Kidney capillary endothelial cell (primary cell): ENCODE data around the gene HACE1.
"Not testable (repeated sequence)": the region's sequence is repeated elsewhere in the genome, so short reads cannot be mapped to it uniquely, and the experiment has no call there.

ENCODE experiments used
- DNase-seq: peaks from one replicate; pipeline ENCODE4 v3.0.0-alpha.2; 2018; ENCODE audit warnings: low spot score

HACE1 gene

DNA sequence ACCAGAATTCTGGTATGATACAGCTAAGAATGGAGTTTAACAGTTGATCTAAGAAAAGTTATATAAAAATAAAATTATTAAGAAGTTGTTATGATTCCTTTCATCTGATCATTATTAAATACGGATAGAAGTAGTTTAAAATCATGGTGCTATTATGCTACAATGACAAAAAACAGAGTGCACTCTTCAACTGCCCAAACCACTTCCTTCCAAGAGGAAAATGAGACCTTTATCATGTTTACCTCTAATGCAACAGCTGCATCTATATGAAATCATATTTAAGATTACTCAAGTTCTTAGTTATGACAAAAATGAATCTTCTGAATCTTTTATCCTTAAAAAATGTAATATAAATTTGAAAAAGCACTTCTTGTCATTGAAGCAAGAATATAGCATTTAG is 31.2 kb downstream of the HACE1 start:
- no peak for DNase-seq

DNA sequence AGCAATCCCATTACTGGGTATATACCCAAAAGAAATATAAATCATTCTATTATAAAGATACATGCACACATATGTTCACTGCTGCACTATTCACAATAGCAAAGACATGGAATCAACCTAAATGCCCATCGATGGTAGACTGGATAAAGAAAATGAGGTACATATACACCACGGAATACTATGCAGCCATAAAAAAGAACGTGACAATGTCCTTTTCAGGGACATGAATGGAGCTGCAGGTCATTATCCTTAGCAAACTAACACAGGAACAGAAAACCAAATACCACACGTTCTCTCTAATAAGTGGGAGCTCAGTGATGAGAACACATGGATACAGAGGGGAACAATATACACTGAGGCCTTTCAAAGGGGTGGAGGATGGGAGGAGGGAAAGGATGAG is 38.9 kb downstream of the HACE1 start:
- not testable (repeated sequence) for DNase-seq

DNA sequence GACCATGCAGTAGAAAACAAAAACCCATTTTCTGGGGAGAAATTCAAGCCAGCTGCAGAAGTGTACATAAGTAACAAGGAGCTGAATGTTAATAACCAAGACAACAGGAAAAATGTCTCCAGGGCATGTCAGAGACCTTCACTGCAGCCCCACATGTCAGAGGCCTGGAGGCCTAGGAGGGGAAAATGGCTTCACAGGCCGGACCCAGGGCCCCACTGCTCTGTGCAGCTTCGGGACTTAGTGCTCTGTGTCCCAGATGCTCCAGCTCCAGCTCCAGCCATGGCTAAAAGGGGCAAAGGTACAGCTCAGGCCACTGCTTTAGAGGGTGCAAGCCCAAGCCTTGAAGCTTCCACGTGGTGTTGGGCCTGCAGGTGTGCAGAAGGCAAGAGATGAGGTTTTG is 43.6 kb downstream of the HACE1 start:
- no peak for DNase-seq

DNA sequence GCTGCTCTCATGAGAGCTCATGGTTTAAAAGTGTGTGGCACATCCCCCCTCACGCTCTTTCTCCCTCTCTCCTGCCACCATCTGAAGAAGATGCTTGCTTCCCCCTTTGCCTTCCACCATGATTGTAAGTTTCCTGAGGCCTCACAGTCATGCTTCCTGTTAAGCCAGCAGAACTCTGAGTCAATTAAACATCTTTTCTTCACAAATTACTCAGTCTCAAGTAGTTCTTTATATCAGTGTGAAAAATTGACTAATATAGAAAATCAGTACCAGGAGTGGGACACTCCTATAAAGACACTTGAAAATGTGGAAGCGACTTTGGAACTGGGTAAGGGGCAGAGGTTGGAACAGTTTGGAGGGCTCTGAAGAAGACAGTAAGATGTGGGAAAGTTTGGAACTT is 45.0 kb downstream of the HACE1 start:
- no peak for DNase-seq

DNA sequence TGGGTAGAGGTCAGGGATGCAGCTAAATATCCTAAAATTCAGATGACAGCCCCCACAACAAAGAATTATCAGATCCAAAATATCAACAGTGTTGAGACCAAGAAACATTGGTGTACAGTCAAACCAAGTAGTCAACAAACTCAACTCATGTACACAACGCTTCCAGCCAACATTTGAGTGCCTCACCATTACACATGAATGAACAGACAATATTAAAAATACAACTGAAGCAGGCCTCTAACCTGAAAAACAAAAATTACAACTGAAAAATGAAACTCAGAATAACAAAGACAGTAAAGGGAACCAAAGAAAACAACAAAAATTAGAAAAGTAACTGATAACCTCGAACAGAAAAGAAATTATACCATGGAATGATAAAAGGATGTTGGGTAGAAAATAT is 46.2 kb downstream of the HACE1 start:
- DNase-seq, result no peak

DNA sequence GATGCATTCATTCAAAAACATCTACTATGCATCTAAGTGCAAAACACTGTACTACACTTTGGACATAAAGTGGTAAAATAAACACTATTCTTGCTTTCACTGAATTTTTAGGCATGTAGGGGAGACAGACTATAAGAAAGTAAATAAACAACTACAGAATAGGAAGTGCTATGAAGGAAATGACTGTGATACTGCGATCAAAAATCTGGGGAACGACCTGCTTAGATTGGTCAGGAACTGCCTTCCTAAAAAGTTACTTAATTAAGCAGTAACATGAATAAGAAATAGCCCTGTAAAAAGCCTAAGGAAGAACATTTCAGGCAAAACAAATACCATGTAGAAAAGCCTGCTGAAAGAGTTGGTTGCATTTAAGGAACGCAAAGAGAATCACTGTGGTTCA is 50.6 kb downstream of the HACE1 start:
- no peak for DNase-seq

DNA sequence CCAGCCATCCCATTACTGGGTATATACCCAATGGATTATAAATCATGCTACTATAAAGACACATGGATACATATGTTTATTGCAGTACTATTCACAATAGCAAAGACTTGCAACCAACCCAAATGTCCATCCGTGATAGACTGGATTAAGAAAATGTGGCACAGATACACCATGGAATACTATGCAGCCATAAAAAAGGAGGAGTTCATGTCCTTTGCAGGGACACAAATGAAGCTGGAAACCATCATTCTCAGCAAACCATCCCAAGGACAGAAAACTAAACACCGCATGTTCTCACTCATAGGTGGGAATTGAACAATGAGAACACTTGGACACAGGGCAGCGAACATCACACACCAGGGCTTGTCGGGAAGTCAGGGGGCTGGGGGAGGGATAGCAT is 54.4 kb downstream of the HACE1 start:
- not testable (repeated sequence) for DNase-seq

DNA sequence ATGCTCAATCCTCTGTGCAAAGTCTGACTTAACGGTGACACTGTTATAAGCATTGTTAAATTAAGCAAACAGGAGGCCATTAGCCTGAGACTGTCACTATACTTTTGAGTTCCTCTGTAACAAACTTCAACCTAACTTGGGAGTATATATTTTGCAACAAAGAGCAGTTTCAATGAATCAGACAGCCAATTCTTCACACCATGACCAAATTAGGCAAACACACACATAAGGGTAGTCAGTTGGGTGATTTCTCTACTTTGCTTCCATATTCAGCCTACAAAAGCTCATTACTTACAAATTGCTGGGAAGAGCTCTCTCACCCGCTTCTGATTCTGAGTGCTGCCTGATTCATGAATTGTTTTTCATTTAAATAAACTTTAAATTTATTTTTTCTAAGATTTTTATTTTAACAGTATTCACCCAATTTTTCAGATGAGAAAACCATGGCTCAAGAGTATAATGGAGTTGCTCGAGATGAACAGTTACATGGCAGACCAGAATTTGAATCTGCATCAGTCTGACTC is 60.5 kb downstream of the HACE1 start:
- DNase-seq, result no peak

DNA sequence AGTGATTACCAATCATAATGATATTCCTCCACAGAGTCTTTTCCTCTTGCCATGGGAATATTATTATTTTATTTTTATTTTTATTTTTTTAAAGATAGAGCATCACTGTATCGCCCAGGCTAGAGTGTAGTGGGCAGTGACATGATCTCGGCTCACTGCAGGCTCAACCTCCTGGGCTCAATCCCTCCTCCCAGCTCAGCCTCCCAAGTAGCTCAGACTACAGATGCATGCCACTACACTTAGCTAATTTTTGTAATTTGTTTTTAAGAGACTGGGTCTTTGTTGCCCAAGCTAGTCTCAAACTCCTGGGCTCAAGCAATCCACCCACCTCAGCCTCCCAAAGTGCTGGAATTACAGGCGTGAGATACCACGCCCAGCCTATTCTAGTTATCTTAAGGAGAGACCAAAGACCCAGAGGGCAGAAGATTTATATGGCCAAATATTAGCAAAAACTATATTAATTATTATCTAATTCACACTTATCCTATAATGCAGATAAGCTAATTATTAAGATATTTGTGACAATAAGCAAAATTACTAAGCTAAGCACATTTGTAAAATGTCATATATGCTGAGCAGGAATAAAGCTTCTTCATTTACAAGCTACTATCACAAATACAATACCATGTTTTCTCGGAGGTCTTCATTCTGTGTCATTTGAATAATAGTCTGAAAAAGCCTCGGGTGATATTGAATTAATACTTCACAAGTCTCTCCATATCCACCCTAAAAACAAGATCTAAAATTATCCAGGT is 63.5 kb downstream of the HACE1 start:
- DNase-seq, result no peak

DNA sequence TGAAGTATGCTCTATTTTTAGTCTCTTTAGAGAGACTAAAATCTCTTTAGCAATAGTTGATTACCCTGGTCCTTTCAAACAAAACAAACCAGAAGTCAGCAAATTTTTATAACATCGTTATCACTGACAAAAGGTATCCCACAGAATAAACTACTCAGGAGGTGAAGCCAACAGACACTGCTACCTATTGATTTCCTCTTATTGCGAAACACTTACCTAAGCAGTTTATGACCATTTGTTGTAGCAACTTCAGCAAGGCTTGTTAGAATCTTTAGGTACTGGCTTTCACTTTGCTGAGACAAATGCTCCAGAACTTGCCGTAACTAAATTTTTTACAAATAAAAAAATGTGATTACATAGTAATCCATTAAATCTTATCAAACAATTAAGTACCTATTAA is 64.4 kb downstream of the HACE1 start:
- DNase-seq, result no peak

DNA sequence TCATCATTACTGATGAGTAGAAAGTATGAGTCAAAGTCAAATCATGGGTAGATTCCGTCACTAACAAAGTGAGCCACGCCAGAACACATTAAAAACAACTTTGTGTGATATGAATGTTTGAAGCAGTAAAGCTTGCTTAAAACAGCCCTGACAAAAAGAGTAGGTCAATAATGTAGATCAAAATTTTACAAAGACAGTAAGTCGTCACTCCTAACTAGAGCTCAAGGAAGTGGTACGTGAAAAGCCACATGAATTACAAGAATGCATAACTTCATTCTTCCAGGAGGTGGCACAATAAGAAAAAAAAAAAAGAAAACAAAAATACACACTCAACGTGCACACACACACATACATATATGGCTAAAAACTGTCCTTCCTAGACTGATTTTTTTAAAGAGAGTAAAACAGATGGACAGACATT is 69.9 kb downstream of the HACE1 start:
- peak; percentile 39 for DNase-seq

DNA sequence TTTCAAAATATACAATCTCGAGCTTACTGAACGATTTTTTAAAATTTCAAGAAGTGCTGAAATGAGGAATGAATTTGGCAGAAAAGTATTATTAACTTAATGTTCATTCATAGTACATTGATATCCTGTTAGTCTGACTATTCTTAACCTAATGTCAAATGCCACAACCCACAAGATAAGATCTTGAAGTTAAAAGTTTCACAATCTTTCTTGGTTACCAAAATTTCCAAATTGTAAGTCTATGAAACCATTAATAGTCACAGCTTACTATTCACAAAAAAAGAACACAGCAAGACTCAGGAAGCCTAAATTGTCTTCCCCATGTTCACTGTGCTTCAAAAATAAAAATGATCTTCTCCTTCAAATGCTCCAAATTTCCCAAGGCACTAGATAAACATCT is 71.3 kb downstream of the HACE1 start:
- DNase-seq, result no peak

DNA sequence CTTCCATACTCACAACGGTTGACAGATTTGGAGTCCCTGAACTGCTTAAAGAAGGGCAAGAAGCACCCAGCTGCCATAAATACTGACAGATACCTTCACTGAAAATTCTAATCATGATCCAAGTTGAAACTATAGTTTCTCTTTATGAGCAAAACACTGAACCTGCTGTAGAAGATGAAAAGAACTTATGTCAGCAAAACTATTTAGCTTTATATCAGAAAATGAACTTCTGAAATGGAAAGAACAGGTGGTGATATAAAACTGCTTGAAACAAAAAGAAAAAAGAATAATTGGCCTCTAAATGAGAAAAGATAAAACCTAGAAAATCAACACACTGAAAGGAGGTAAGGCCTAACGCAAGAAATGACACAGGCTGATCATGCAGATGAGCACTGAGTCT is 72.4 kb downstream of the HACE1 start:
- no peak for DNase-seq

DNA sequence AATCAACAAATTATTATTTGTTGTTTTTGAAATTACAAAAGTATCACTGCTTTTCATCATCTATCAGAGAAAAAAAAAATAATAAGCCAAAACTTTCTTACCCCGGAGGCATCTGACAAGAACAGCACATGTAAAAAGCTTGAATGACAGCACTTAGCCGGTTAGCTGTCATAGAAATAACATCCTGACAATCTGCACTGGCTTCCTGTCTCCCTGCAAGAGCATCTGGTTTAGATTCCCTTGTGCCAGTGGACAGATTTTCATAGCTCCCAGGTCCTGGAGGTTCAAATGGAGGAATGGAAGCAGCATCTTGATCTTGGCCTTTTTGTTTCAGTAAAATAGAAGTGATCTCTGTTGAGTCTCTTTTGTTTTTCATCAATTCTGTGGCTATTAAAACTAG is 74.8 kb downstream of the HACE1 start:
- peak; percentile 22 for DNase-seq

DNA sequence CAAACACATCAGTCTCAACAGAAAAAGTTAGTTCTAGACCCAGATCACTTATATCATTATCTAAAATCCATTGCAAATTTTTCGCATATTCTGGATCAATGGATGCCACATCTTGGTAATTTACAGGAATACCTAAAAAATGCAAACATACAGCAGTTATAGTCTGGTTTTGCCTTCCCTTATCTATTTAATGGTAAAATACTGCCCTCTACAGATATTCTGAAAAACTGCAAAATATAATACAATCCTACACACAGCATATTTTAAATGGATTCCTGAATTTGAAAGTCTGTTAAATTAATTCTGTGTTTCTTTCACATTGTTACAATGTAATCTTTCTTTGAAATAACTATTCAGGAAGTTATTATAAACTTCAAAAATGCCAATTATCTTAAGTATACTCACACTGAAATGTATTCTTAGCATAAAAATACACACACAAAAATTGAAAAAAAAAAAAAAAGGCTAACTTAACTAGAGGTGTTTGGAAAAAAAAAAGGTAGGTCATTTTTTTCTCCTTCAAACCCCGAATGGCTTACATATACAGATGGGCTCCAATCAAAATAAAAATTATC is 88.4 kb downstream of the HACE1 start:
- peak; percentile 70 for DNase-seq

DNA sequence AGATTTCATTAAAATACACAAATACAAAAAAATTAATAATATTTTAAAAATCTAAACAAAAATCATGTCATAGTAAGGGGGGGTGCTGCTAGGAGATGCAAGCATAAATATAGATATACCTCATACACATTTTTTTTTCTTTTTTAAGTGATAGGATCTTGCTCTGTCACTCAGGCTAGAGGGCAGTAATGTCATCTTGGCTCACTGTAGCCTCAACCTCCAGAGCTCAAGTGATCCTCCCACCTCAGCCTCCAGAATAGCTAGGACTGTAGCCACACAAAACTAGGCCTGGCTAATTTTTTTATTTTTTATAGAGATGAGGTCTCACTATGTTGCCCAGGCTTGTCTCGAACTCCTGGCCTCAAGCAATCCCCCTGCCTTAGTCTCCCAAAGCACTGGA is 90.8 kb downstream of the HACE1 start:
- no peak for DNase-seq

DNA sequence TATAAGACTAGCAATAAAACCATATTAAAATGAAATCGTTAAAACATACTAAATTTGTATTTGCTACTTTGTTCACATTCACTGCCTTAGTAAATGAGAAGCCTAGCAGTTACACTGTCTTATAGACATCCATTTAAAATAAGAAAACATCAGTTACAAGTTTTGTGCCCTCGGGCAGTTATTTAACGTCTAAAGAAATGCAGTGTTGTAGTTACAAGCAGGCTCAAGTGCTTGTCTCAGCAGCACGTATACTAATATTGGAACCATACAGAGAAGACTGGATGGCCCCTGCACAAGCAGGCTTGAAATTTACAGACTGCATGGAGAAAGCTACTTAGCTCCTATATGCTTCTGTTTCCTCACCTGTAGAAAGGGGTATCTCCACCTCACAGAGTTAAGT is 93.1 kb downstream of the HACE1 start:
- DNase-seq, result no peak

DNA sequence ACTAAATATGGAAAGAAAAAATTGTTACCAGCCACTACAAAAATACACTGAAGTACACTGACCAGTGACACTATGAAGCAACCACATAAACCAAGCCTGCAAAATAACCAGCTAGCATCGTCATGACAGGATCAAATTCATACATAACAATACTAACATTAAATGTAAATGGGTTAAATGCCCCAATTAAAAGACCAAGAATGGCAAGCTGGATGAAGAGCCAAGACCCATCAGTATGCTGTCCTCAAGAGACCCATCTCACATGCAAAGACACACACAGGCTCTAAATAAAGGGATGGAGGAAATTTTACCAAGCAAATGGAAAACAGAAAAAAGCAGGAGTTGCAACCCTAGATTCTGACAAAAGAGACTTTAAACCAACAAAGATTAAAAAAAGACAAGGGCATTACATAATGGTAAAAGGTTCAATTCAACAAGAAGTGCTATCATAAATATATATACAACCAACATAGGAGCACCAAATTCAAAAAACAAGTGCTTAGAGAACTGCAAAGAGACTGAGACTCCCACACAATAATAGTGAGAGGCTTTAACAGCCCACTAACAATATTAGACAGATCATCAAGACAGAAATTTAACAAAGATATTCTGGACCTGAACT is 104.8 kb downstream of the HACE1 start:
- no peak for DNase-seq

DNA sequence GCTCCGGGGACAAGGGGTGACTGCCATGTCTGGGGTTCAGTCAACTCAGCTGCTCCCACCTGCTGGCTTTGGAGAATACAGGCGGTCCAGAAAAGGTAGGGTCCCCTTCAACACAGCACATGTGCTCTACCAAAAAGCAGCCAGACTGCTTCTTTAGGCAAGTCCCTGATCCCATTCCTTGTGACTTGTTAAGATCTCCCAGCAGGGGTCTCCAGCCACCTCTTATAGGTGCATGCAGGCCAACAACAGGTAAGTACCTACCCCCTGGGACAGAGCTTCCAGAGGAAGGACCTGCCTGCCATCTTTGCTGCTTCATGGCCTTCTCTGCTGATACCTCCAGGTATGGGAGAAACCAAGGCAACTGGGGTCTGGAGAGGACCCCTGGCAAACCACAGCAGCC is 106.5 kb downstream of the HACE1 start:
- no peak for DNase-seq

DNA sequence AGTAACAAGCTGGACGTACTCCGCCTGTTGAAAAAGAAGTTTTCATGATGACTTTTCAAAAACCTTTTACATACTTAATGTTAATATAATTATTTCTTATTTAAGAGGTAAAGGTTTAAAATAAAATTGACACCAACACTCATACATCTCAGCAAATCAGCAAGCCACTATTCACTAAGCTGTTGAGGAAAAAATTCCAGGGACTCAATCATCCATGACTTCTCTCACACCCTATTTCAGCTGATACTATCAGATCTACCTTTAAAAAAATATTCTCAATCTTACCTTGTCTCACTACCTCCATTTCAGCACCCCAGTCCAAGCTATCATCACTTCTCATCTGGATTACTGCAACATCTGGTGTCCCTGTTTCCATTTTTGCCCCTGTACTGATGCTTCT is 109.3 kb downstream of the HACE1 start:
- no peak for DNase-seq

DNA sequence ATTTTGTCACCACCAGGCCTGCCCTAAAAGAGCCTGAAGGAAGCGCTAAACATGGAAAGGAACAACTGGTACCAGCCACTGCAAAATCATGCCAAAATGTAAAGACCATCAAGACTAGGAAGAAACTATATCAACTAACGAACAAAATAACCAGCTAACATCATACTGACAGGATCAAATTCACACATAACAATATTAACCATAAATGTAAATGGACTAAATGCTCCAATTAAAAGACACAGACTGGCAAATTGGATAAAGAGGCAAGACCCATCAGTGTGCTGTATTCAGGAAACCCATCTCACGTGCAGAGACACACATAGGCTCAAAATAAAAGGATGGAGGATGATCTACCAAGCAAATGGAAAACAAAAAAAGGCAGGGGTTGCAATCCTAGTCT is 120.6 kb downstream of the HACE1 start:
- DNase-seq, result not testable (repeated sequence)

DNA sequence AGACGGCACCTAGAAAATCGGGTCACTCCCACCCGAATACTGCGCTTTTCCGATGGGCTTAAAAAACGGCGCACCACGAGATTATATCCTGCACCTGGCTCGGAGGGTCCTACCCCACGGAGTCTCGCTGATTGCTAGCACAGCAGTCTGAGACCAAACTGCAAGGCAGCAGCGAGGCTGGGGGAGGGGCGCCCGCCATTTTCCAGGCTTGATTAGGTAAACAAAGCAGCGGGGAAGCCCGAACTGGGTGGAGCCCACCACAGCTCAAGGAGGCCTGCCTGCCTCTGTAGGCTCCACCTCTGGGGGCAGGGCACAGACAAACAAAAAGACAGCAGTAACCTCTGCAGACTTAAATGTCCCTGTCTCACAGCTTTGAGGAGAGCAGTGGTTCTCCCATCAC is 122.2 kb downstream of the HACE1 start:
- not testable (repeated sequence) for DNase-seq

DNA sequence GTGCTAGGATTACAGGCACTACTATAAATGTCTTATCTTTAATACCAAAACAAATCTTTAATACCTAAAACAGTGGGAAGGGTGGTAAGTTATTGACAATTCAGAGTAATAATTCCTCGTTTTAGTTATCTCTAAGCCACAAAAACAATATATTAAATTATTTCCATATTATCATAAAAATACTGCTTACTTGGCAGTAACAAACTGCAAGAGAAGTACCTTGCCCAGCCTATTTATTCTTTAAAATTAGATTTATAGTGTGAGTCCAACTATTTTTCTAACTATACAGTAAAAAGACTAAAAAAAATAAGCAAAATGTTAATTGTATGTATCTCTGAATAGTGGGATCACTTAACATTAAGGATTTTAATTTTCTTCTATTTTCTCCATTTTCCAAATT is 123.2 kb downstream of the HACE1 start:
- DNase-seq, result no peak
